Measurements from ENCODE around the gene OAS3. TPM values are rescaled to one million over a fixed set of nuclear protein-coding genes. Genes with fewer than 3 reads are reported as not detected.
"Not testable (repeated sequence)": the region's sequence is repeated elsewhere in the genome, so short reads cannot be mapped to it uniquely, and the experiment has no call there.

OAS3 gene
- total RNA-seq, 1 experiment from 2014 or later = 21.7 TPM

GRCh38 chr12:112979041-112979680 lies 40.9 kb downstream of the OAS3 start:
- no peak for DNase-seq (ENCODE audit: low read depth)

DNA sequence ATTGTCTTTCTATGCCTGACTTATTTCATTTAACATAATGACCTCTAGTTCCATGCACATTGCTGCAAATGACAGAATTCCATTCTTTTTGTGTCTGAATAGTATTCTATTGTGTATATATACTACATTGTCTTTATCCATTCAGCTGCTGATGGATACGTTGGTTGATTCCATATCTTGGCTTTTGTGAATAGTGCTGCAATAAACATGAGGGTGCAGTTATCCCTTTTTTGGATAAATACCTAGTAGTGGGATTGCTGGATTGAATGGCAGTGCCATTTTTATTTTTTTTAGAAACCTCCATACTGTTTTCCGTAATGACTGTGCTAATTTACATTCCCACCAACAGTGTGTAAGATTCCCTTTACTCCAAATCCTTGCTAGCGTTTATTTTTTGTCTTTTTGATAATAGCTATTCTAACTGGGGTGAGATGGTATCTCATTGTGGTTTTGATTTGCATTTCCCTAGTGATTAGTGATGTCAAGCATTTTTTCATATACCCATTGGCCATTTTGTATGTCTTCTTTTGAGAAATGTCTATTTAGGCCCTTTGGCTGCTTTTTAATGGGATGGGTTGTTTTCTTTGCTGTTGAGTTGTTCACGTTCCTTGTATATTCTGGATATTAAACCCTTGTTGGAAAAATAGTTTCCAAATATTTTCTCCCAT lies 42.4 kb downstream of the OAS3 start:
- no peak for DNase-seq (ENCODE audit: low read depth)

- no peak for DNase-seq (ENCODE audit: low read depth)
Observed at GRCh38 chr12:112985642-112986290, 47.5 kb downstream of the OAS3 start.

DNA sequence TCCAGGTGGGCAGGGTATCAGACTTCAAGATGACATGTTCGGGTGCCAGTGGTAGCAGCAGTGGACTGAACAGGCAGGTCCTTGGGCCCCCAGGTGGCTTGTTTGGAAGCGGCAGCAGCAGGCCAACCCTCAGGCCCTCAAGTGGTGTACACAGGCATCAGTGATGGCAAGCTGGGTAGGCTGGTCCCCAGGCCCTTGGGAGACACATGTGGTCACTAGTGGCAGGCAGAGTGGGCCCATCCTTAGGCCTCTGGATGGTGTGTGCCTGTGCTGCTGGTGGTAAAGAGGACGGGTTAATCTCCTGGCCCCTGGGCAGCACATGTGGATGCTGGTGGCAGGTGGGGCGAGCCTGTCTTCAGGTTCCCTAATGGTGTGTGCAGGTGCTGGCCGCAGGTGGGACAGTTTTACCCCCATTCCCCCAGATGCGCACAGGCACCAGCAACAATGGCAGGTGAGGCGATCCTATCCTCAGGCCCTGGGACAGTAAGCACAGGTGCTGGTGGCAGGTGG lies 48.1 kb downstream of the OAS3 start:
- DNase-seq (ENCODE audit: low read depth) = no peak

DNA sequence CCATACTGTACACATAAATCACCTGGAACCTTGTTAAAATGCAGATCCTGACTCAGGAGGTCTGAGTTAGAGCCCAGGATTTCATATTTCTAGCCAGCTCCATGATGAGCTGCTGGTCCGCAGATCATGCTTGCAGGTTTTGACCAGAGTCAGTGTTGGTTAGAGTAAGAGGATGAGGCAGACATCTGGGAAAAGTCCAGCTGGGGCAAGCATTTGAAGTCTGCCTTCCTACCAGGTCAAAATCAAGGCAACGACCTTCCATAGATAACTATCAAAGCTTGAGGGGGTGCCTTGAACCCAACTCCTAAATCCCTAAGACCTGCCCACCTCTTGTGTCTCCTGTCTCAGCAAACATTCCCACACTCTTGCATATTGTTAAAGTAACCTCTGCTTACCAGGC lies 49.3 kb downstream of the OAS3 start:
- no peak for DNase-seq (ENCODE audit: low read depth)

- no peak for DNase-seq (ENCODE audit: low read depth)
Observed at GRCh38 chr12:112988224-112988623, 50.0 kb downstream of the OAS3 start.

DNA sequence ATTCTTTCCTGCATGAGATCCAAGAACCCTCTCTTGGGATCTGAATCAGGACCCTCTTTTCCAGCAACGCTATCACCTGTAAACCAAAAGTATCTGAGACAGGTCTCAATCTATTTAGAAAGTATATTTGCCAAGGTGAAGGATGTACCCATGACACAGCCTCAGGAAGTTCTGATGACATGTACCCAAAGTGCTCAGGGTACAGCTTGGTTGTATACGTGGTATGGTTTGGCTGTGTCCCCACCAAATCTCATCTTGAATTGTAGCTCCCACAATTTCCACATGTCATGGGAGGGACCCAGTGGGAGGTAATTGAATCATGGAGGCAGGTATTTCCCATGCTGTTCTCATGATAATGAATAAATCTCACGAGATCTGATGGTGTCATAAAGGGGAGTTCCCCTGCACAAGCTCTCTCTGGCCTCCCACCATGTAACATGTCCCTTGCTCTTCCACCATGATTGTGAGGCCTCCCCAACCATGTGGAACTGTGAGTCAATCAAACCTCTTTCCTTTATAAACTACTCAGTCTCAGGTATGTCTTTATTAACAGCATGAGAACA lies 50.6 kb downstream of the OAS3 start:
- not testable (repeated sequence) for DNase-seq (ENCODE audit: low read depth)

GRCh38 chr12:112989806-112990205 lies 51.5 kb downstream of the OAS3 start:
- DNase-seq (ENCODE audit: low read depth) = no peak

DNA sequence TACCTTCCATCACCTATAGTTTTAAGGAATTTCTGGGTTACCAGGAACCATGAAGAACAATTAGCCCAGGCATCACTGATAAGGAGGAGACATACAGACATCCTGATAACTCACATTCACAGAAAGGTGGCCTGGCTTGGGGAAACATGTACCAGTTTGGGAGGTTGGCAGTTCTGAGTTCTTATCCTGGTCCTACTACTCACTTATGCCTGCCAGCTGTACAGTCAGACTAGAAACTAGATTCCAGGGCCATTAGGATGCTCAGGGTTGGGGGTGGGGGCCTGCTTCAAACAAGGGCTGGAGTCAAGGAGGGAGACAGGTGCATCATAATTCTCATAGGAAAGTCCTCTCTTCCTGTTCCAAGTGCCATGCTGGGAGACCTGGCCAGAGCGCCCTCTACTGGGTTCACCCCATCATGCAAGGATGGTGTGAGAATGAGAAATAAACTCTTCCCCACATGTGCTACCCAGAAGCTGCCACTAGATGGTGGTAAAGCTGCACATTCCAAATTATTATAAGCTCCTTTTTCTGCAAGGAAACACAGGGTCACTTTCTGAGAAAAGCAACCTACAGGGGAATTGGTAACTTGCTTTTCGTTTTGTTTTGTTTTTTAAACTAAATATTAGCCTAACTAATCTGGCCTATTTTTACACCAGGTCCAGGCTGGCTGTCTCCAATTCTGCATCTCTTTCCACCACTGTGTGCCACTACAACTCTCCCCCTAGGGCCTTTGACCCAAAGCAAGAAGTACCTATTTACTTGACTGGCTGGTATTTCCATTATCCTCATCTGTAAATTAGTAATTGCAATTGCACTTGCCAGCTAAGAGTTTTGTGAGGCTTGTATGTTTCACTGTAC lies 54.5 kb downstream of the OAS3 start:
- peak; percentile 65 for DNase-seq (ENCODE audit: low read depth)

DNA sequence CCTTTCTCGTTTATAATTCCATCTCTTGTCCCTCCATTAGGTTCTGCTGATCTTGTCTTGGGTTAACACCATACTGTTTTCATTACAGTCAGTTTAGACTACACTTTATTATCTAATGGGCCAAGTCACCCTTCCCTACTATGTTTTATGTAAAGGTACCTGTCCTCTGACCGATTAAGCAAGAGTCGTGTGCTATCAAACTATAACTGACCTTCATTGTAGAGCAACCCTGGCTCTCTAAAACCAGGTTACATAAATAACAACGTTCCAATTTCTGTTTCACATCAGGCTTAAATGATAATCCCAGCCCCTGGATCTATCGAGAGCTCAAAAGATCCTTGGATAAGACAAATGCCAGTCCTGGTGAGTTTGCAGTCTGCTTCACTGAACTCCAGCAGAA lies 56.7 kb downstream of the OAS3 start:
- DNase-seq (ENCODE audit: low read depth) = no peak

DNA sequence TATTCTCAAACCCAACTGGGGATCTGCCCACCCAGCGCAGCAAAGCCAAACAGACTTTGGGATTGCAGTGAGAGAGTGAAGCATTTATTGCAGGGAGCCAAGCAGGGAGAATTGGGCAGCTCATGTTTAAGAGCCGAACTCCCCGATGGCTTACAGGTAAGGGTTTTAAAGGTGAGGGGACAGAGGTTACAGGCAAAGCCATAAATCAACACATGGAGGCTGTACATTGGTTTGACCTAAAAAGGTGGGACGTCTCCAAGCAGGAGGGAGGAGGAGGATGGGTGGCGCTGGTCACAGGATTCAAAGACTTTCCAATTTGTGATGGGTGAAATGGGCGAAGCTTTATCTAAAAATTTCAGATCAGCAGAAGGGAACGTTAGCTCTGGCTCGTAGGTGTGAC lies 58.2 kb downstream of the OAS3 start:
- DNase-seq (ENCODE audit: low read depth) = no peak

- no peak for DNase-seq (ENCODE audit: low read depth)
Observed at GRCh38 chr12:112997506-112997905, 59.2 kb downstream of the OAS3 start.

DNA sequence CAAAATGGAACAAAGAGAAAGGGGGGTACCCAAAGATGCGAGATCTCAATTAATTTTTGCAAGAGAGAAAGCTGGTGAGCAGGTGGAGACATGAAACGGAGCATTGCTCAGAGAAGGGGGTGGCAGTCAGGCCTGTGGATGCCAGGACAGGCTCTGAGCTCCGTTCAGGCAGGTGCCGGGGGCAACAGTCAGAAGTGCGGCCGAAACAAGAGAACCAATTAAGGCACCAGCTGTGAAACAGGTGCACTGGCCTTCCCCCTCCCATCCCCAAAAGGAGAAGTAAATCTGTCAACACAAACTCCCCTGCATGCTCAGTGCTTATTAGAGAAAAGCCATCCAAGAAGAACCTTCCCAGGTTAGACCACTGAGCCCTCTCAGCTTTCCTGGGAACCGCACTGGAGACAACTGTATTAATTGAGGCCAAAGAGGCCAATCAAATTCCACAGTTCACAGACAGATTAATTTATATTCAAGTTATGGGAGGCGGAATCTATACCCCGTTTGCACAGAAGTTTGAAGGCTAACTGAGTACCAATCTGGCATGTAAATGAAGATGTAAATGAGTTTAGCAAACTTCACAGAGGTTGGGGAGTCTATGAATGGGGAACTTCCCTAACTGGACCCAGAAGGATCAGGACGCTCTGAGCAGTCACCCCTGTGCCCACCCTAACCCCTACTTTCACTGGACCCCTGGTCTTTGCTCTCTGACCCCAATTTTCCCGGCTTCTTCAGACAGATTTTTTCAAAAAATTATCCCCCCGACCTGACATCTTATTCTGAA lies 60.9 kb downstream of the OAS3 start:
- no peak for DNase-seq (ENCODE audit: low read depth)

GRCh38 chr12:113000433-113000832 lies 62.2 kb downstream of the OAS3 start:
- no peak for DNase-seq (ENCODE audit: low read depth)

DNA sequence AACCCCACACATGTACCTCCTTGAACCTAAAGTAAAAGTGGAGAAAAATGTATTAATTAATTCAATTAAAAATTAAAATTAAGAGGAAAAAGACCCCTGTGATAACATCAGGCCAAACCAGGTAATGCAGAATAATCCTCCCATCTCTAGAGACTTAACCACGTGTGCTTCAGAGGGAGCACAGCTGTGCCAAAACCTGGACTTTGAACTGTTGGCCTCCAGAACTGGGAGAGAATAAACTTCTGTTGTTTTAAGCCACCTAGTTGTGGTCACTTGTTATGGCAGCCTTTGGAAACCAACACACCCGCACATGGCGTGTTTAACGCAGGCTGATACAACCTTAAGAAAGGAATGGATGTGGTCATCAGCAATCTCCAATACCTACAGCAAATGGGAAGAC lies 63.9 kb downstream of the OAS3 start:
- DNase-seq (ENCODE audit: low read depth) = no peak

DNA sequence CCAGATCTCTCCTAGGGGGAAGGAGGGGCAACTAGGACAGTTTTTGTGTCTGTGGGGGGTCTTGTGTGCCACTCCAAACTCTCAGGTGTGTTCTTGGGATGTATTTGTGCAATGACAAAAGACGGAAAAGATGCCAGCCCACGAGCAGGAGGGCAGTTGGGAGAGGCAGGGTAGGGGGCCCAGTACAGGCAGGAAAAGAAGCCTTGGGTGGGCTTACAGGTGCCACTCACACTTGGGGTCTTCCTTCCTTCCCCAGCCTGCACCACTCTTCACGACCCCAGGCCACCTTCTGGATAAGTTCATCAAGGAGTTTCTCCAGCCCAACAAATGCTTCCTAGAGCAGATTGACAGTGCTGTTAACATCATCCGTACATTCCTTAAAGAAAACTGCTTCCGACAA lies 64.4 kb downstream of the OAS3 start:
- no peak for DNase-seq (ENCODE audit: low read depth)

DNA sequence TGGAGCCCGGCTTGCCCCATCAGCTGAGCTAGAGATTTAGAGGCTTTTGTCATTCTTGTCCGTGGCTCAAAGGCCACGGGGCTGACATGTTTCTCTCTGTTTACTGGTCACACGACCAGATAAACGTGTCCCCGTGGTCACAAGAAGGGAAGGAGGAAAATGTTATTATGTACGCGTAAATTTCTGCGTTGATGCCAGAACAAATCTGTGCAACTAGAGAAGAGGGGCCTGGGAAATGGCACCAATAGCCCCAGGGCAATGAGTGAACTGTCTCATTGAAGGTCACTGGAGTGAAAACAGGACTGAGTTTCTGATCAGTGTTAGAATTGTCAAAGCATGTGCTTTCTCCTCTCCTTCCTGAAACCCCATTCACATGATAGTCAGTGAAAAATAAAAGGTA lies 65.4 kb downstream of the OAS3 start:
- DNase-seq (ENCODE audit: low read depth) = no peak

GRCh38 chr12:113005762-113006161 lies 67.5 kb downstream of the OAS3 start:
- peak; percentile 37 for DNase-seq (ENCODE audit: low read depth)

DNA sequence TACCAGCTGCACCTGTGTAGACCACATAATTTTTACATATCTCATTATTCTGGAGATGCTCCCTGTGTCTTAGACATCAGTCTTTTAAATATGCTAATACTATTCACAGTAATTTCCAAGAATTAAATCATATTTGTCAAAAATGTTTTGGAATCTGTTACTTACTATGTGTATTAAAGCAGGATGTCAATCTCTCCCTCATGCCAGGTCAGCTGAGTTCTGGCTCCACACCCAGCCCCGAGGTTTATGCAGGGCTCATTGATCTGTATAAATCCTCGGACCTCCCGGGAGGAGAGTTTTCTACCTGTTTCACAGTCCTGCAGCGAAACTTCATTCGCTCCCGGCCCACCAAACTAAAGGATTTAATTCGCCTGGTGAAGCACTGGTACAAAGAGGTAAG lies 67.9 kb downstream of the OAS3 start:
- no peak for DNase-seq (ENCODE audit: low read depth)

- DNase-seq (ENCODE audit: low read depth) = no peak
Observed at GRCh38 chr12:113006641-113007040, 68.4 kb downstream of the OAS3 start.

DNA sequence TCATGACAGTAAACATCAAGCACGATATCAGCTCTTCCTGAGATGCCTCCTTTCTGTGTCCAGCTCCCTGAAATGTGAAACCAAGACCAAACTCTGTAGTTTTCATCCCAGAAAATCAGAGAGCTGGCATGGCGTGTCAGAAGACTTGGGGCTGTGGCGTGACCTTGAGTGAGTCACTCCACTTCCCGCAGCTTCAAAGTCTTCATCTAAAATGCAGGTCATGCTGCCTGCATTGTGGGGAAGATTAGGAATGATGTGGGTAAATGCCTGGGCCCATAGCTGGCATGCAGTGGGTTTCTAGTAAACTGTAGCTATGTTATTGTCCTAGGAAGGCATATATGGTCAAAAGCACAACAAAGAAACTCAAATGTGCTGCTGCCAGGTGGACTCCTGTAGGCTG lies 68.9 kb downstream of the OAS3 start:
- peak; percentile 89 for DNase-seq (ENCODE audit: low read depth)

Measured in Daoy (cell line).